IMR-90 (cell line): ENCODE data around the gene B3GALT6. TPM values are rescaled to one million over a fixed set of nuclear protein-coding genes. Genes with fewer than 3 reads are reported as not detected.
A peak's percentile ranks its signal among the peaks of the same experiment; 100 is the strongest.

Source experiments
- ATAC-seq: fragments of 200-7000 bp; cut with Tn5 transposase; 2 replicates; pipeline ENCODE4 v1.9.1; 2020; ENCODE audit warnings: low read depth, mild to moderate bottlenecking, moderate library complexity
- BruUV-seq: library from RNA; stranded (reverse); fragments of 400-500 nt; replicated peaks from 2 replicates; lab custom pipeline; 2021; lab: Mats Ljungman, UMichigan
- CTCF ChIA-PET: fragments of 300-600 bp; formaldehyde crosslinking; extraction: SDS; loops from one replicate; lab custom pipeline; 2021; ENCODE audit warnings: antibody characterized with exemption; lab: Yijun Ruan, JAX
- POLR2A ChIA-PET: fragments of 300-600 bp; sonication (Branson Sonifier 250); formaldehyde crosslinking; loops from one replicate; lab custom pipeline; 2022; ENCODE audit warnings: antibody characterized with exemption; ENCODE audit not compliant: unreplicated experiment; lab: Charles Lee
- DNase-seq: peaks from one replicate; pipeline ENCODE4 v3.0.0; 2013
- H2AFZ ChIP-seq: replicated peaks from 2 replicates; pipeline ENCODE3; 2013; ENCODE audit warnings: low read length, mild to moderate bottlenecking; ENCODE audit not compliant: poor library complexity
- H2AK5ac ChIP-seq: 2 replicates; pipeline ENCODE4 v1.6.1; 2013; ENCODE audit warnings: low read depth, low read length, inconsistent platforms
- H2AK9ac ChIP-seq: replicated peaks from 2 replicates; pipeline ENCODE3; 2013; ENCODE audit warnings: mild to moderate bottlenecking, low read depth, low read length, moderate library complexity; ENCODE audit not compliant: poor library complexity
- H2BK120ac ChIP-seq: 2 replicates; pipeline ENCODE4 v1.6.1; 2013; ENCODE audit warnings: low read depth, low read length, inconsistent platforms
- H2BK15ac ChIP-seq: 3 replicates; pipeline ENCODE4 v1.6.1; 2013; ENCODE audit warnings: low read depth, low read length, inconsistent platforms
- H2BK20ac ChIP-seq: 2 replicates; pipeline ENCODE4 v1.6.1; 2013; ENCODE audit warnings: low read depth, mild to moderate bottlenecking, inconsistent platforms, low read length, moderate library complexity
- H2BK5ac ChIP-seq: 2 replicates; pipeline ENCODE4 v1.6.1; 2013; ENCODE audit warnings: mild to moderate bottlenecking, low read depth, low read length, inconsistent platforms; ENCODE audit not compliant: poor library complexity, severe bottlenecking
- H3K14ac ChIP-seq: replicated peaks from 2 replicates; pipeline ENCODE4 v1.6.1; 2013; ENCODE audit warnings: low read depth, low read length, inconsistent platforms
- H3K18ac ChIP-seq: 2 replicates; pipeline ENCODE4 v1.6.1; 2013; ENCODE audit warnings: low read depth, low read length, control low read depth
- H3K23ac ChIP-seq: 2 replicates; pipeline ENCODE4 v1.6.1; 2013; ENCODE audit warnings: low read depth, low read length, inconsistent platforms
- H3K27ac ChIP-seq: 2 replicates; pipeline ENCODE4 v1.5.1; 2013; ENCODE audit warnings: mild to moderate bottlenecking, control low read depth, low read length; ENCODE audit not compliant: insufficient read depth
- H3K27me3 ChIP-seq: 2 replicates; pipeline ENCODE4 v1.6.1; 2013; ENCODE audit warnings: low read length; ENCODE audit not compliant: control insufficient read depth, insufficient read depth
- H3K36me3 ChIP-seq: 2 replicates; pipeline ENCODE4 v1.6.1; 2013; ENCODE audit warnings: low read length, mixed read lengths; ENCODE audit not compliant: control insufficient read depth, insufficient read depth
- H3K4ac ChIP-seq: 2 replicates; pipeline ENCODE4 v1.6.1; 2013; ENCODE audit warnings: low read depth, low read length, inconsistent platforms
- H3K4me1 ChIP-seq: 2 replicates; pipeline ENCODE4 v1.6.1; 2013; ENCODE audit warnings: low read length, mixed read lengths; ENCODE audit not compliant: control insufficient read depth, insufficient read depth
- H3K4me2 ChIP-seq: 2 replicates; pipeline ENCODE4 v1.6.1; 2013; ENCODE audit warnings: low read depth, mild to moderate bottlenecking, control low read depth, low read length, moderate library complexity
- H3K4me3 ChIP-seq: 2 replicates; pipeline ENCODE4 v1.5.1; 2013; ENCODE audit warnings: low read depth, mild to moderate bottlenecking, control low read depth, low read length, moderate library complexity; ENCODE audit not compliant: insufficient read depth
- H3K56ac ChIP-seq: 2 replicates; pipeline ENCODE4 v1.6.1; 2013; ENCODE audit warnings: low read length, inconsistent platforms; ENCODE audit not compliant: insufficient read depth; ENCODE audit errors: extremely low read depth
- H3K79me1 ChIP-seq, 2 experiments: 2 replicates each; pipeline ENCODE4 v1.6.1; 2013; ENCODE audit warnings: low read length in 2 of 2, inconsistent platforms in 1 of 2, low read depth in 1 of 2
- H3K9ac ChIP-seq: 2 replicates; pipeline ENCODE4 v1.6.1; 2013; ENCODE audit warnings: low read depth, low read length, control low read depth
- H3K9me1 ChIP-seq: 2 replicates; pipeline ENCODE4 v1.6.1; 2013; ENCODE audit warnings: low read length, inconsistent platforms; ENCODE audit not compliant: insufficient read depth
- H3K9me3 ChIP-seq: 2 replicates; pipeline ENCODE4 v1.6.1; 2013; ENCODE audit warnings: low read length; ENCODE audit not compliant: control insufficient read depth, insufficient read depth
- H4K20me1 ChIP-seq: 2 replicates; pipeline ENCODE4 v1.6.1; 2013; ENCODE audit warnings: low read length, inconsistent platforms; ENCODE audit not compliant: insufficient read depth
- H4K5ac ChIP-seq: 2 replicates; pipeline ENCODE4 v1.6.1; 2013; ENCODE audit warnings: mild to moderate bottlenecking, low read depth, low read length, control low read depth
- H4K8ac ChIP-seq, 2 experiments: 2 replicates each; pipeline ENCODE4 v1.6.1; 2013; ENCODE audit warnings: low read depth in 2 of 2, low read length in 2 of 2, control low read depth in 1 of 2, inconsistent platforms in 1 of 2
- H4K91ac ChIP-seq: 2 replicates; pipeline ENCODE4 v1.6.1; 2013; ENCODE audit warnings: low read depth, low read length, inconsistent platforms; ENCODE audit not compliant: insufficient read depth
- BHLHE40 ChIP-seq: fragments of 150-350 bp; IDR thresholded peaks from 2 replicates; pipeline ENCODE4 v1.6.1; 2016; ENCODE audit warnings: mild to moderate bottlenecking, low read depth, low read length
- CEBPB ChIP-seq: IDR thresholded peaks from 2 replicates; pipeline ENCODE4 v1.6.1; 2012; ENCODE audit warnings: low read depth, low read length, improper control_type of control experiment
- CHD1 ChIP-seq: IDR thresholded peaks from 2 replicates; pipeline ENCODE4 v1.6.1; 2012; ENCODE audit warnings: low read depth, low read length, improper control_type of control experiment
- CTCF ChIP-seq: conservative IDR thresholded peaks from 2 replicates; pipeline ENCODE4 v1.5.1; 2012; ENCODE audit warnings: mild to moderate bottlenecking, low read depth, low read length, improper control_type of control experiment
- ELK1 ChIP-seq: fragments of 150-350 bp; IDR thresholded peaks from 2 replicates; pipeline ENCODE4 v1.6.1; 2016; ENCODE audit warnings: low read depth, mild to moderate bottlenecking, low read length, moderate library complexity, borderline replicate concordance
- FOS ChIP-seq: fragments of 150-350 bp; IDR thresholded peaks from 2 replicates; pipeline ENCODE4 v1.6.1; 2016; ENCODE audit warnings: low read depth, low read length
- MAFK ChIP-seq: IDR thresholded peaks from 2 replicates; pipeline ENCODE4 v1.6.1; 2012; ENCODE audit warnings: low read depth, low read length, improper control_type of control experiment
- MAZ ChIP-seq: IDR thresholded peaks from 2 replicates; pipeline ENCODE4 v1.6.1; 2012; ENCODE audit warnings: low read depth, mild to moderate bottlenecking, low read length, improper control_type of control experiment, moderate library complexity, borderline replicate concordance
- MXI1 ChIP-seq: IDR thresholded peaks from 2 replicates; pipeline ENCODE4 v1.6.1; 2012; ENCODE audit warnings: low read depth, mild to moderate bottlenecking, low read length, moderate library complexity, borderline replicate concordance
- NFE2L2 ChIP-seq: fragments of 150-350 bp; IDR thresholded peaks from 2 replicates; pipeline ENCODE4 v1.6.1; 2016; ENCODE audit warnings: low read depth, mild to moderate bottlenecking, low read length
- POLR2A ChIP-seq: IDR thresholded peaks from 2 replicates; pipeline ENCODE4 v1.6.1; 2012; ENCODE audit warnings: mild to moderate bottlenecking, low read depth, low read length
- RAD21 ChIP-seq: IDR thresholded peaks from 2 replicates; pipeline ENCODE4 v1.6.1; 2012; ENCODE audit warnings: low read length, improper control_type of control experiment
- RCOR1 ChIP-seq: IDR thresholded peaks from 2 replicates; pipeline ENCODE4 v1.6.1; 2012; ENCODE audit warnings: mild to moderate bottlenecking, low read length, improper control_type of control experiment; ENCODE audit not compliant: insufficient replicate concordance
- RFX5 ChIP-seq: IDR thresholded peaks from 2 replicates; pipeline ENCODE4 v1.8.0; 2012; ENCODE audit warnings: low read depth, mild to moderate bottlenecking, low read length, moderate library complexity
- SMC3 ChIP-seq: fragments of 150-350 bp; IDR thresholded peaks from 2 replicates; pipeline ENCODE4 v1.6.1; 2016; ENCODE audit warnings: low read depth, mild to moderate bottlenecking, antibody characterized with exemption, low read length, moderate library complexity
- WGBS, 2 experiments: methylation state at CpG; one replicate each; pipeline versions ENCODE4 v1.1.5 to v1.1.7; 2013; ENCODE audit warnings: missing lambda C conversion rate in 2 of 2; ENCODE audit not compliant: insufficient read length in 1 of 2; ENCODE audit errors: extremely low coverage in 2 of 2; 5-methylcytosine and 5-hydroxymethylcytosine counted together
- dilution Hi-C: fragments of 300-500 bp; cut with HindIII; formaldehyde crosslinking; loops from one replicate; pipeline ENCODE4 v1.14.3; 2018; ENCODE audit warnings: low sequenced_read_pairs; ENCODE audit not compliant: unreplicated experiment
- in situ Hi-C: fragments of 300-500 bp; cut with MboI; formaldehyde crosslinking; loops from 3 replicates; pipeline ENCODE4 v1.14.3; 2019; ENCODE audit warnings: low sequenced_read_pairs, inconsistent platforms, mixed read lengths
- intact Hi-C: fragments of 100-400 bp; cut with micrococcal nuclease; formaldehyde crosslinking; loops from 2 replicates; pipeline ENCODE4 v1.10.0; 2022
- polyA plus RNA-seq, 3 experiments: library from polyadenylated mRNA; depleted of rRNA; stranded (reverse); fragments of >200 nt; gene quantifications; 2 replicates each; pipeline ENCODE4 v1.2.3, GENCODE V29; 2012; ENCODE audit warnings: low replicate concordance in 1 of 3
- total RNA-seq: library from RNA; depleted of rRNA; stranded (reverse); fragments of >200 nt; gene quantifications from 2 replicates; pipeline ENCODE4 v1.2.3, GENCODE V29; 2012
- TF ChIP-seq, protein P1 (sequence below): fragments of 150-350 bp; IDR thresholded peaks from 2 replicates; pipeline ENCODE4 v1.6.1; 2017; ENCODE audit warnings: mild to moderate bottlenecking, antibody characterized with exemption, low read length, low read depth

B3GALT6 gene
- total and polyA plus RNA-seq, 2 of the 4 experiments (the other 2 are of a cell fraction): 12.2 to 23.0 TPM

GRCh38 chr1:1215080-1215676 is 16.9 kb upstream of the B3GALT6 start:
- ATAC-seq (no peak), DNase-seq (peak; percentile 18)
- Histone ChIP-seq H3K56ac (no peak overlapping the region), H2BK5ac (no peak overlapping the region), H3K4me3 (no peak overlapping the region), H3K4me1 (no peaks in the 10 kb centered on the region), H3K79me1 (peaks cover 4 to 9% of the 10 kb centered on the region in 2 experiments; a peak in 2 of 4 replicates), H3K4ac (no peak overlapping the region), H2AFZ (no peak overlapping the region), H4K20me1 (peaks cover 8% of the 10 kb centered on the region), H4K91ac (no peak overlapping the region), H2AK5ac (no peak overlapping the region), H3K9me1 (no peaks in the 10 kb centered on the region), H3K27me3 (no peaks in the 10 kb centered on the region), H3K9me3 (no peaks in the 10 kb centered on the region), H3K14ac (no peak overlapping the region), H2AK9ac (no peak overlapping the region), H2BK15ac (no peak overlapping the region), H3K4me2 (no peak overlapping the region), H4K5ac (no peak overlapping the region), H2BK20ac (no peak overlapping the region), H2BK120ac (no peak overlapping the region), H3K18ac (no peak overlapping the region), H3K23ac (no peak overlapping the region), H3K27ac (no peak overlapping the region), H3K36me3 (peaks cover 37% of the 10 kb centered on the region), H3K9ac (no peak overlapping the region), H4K8ac (no peak overlapping the region)
- ChIA-PET CTCF (no interaction called here), POLR2A (no interaction called here)
- in situ Hi-C loops: no loop called here
- no TSS peak for BruUV-seq
- dilution Hi-C loops: no loop called here
- TF ChIP-seq FOS: no peak
- no peak for TF ChIP-seq SMC3
- TF ChIP-seq BHLHE40: no peak
- no peak for TF ChIP-seq ELK1
- no peak for TF ChIP-seq CHD1
- no peak for TF ChIP-seq MAZ
- TF ChIP-seq, protein P1, sequence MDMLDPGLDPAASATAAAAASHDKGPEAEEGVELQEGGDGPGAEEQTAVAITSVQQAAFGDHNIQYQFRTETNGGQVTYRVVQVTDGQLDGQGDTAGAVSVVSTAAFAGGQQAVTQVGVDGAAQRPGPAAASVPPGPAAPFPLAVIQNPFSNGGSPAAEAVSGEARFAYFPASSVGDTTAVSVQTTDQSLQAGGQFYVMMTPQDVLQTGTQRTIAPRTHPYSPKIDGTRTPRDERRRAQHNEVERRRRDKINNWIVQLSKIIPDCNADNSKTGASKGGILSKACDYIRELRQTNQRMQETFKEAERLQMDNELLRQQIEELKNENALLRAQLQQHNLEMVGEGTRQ: no peak
- no peak for TF ChIP-seq MAFK
- TF ChIP-seq MXI1: no peak
- TF ChIP-seq RCOR1: no peak
- TF ChIP-seq RFX5: no peak
- TF ChIP-seq CEBPB: no peak
- TF ChIP-seq RAD21: no peak
- no peak for TF ChIP-seq POLR2A
- no peak for TF ChIP-seq NFE2L2
- TF ChIP-seq CTCF: no peak
- intact Hi-C loops: no loop called here
- no CpG with 5 or more reads among the region's 11 CpGs for WGBS, 2 experiments
